Dermis microvascular lymphatic vessel endothelial cell (primary cell): ENCODE measurements around the gene HOXB6. TPM values are rescaled to one million over a fixed set of nuclear protein-coding genes. Genes with fewer than 3 reads are reported as not detected.

Experiments used
- DNase-seq, 2 donors: peaks; one replicate each; pipeline versions ENCODE4 v3.0.0 to v3.0.0-alpha.2; 2010; ENCODE audit warnings: low read depth in 2 of 2
- total RNA-seq: library from RNA; depleted of rRNA; stranded (reverse); fragments of >200 nt; gene quantifications from 2 replicates; pipeline ENCODE4 v1.2.1, GENCODE V29; 2014

The HOXB6 gene
- total RNA-seq, 1 donor from 2014 or later = 3.3 TPM

- no peak for DNase-seq
These were observed 8.6 kb downstream of the HOXB6 start for GRCh38 chr17:48596000-48596734.

- no peak for DNase-seq
These were observed 9.3 kb downstream of the HOXB6 start for GRCh38 chr17:48595278-48595999.

GRCh38 chr17:48594538-48595277, 10.1 kb downstream of the HOXB6 start:
- DNase-seq = no peak

GRCh38 chr17:48593840-48594537, 10.8 kb downstream of the HOXB6 start:
- peak in 1 of 2 donors; percentile 78 for DNase-seq

GRCh38 chr17:48593126-48593829, 11.5 kb downstream of the HOXB6 start, which contains the start of gene HOXB5:
Gene HOXB5 (minus strand): TSS chr17:48593779. CDS start chr17:48593682, 97 bp downstream.
- no peak for DNase-seq

GRCh38 chr17:48592577-48592976, 12.2 kb downstream of the HOXB6 start:
- no peak for DNase-seq

GRCh38 chr17:48592057-48592514, 12.7 kb downstream of the HOXB6 start:
- no peak for DNase-seq

GRCh38 chr17:48591255-48592056, 13.3 kb downstream of the HOXB6 start:
- no peak for DNase-seq

GRCh38 chr17:48590607-48591161, 14.1 kb downstream of the HOXB6 start:
- DNase-seq = no peak

- no peak for DNase-seq
These were observed 14.8 kb downstream of the HOXB6 start, which contains the start of gene HOXB3 for GRCh38 chr17:48589831-48590606. Gene HOXB3 (minus strand): TSS chr17:48590241. CDS start chr17:48552474, 37,767 bp downstream.

GRCh38 chr17:48589060-48589830, 15.5 kb downstream of the HOXB6 start:
- no peak for DNase-seq

- no peak for DNase-seq
These were observed 16.3 kb downstream of the HOXB6 start for GRCh38 chr17:48588528-48588927.

GRCh38 chr17:48588074-48588415, 16.7 kb downstream of the HOXB6 start:
- no peak for DNase-seq

- peak in 1 of 2 donors; percentile 65 for DNase-seq
These were observed 17.3 kb downstream of the HOXB6 start for GRCh38 chr17:48587276-48588073.

GRCh38 chr17:48586355-48587258, 18.2 kb downstream of the HOXB6 start:
- no peak for DNase-seq

- DNase-seq = no peak
These were observed 20.5 kb downstream of the HOXB6 start for GRCh38 chr17:48584223-48584741.
